Muscle layer of duodenum (tissue), 2 donors: ENCODE measurements around the gene SHISA7.
"Not testable (repeated sequence)": the region's sequence is repeated elsewhere in the genome, so short reads cannot be mapped to it uniquely, and the experiment has no call there.

Experiments used
- H3K27ac ChIP-seq: one replicate; pipeline ENCODE4 v1.7.0; 2013; ENCODE audit warnings: mild to moderate bottlenecking, low read length
- H3K27me3 ChIP-seq: one replicate; pipeline ENCODE4 v1.7.0; 2013; ENCODE audit warnings: low read depth, mild to moderate bottlenecking, control low read depth, low read length
- H3K36me3 ChIP-seq, 2 donors: one replicate each; pipeline ENCODE4 v1.7.0; 2013; ENCODE audit warnings: low read length in 2 of 2, control low read depth in 1 of 2, mild to moderate bottlenecking in 1 of 2; ENCODE audit not compliant: insufficient read depth in 2 of 2, control insufficient read depth in 1 of 2
- H3K4me1 ChIP-seq, 2 donors: one replicate each; pipeline ENCODE4 v1.7.0; 2013; ENCODE audit warnings: low read length in 2 of 2, mild to moderate bottlenecking in 2 of 2, control low read depth in 1 of 2, moderate library complexity in 1 of 2; ENCODE audit not compliant: insufficient read depth in 2 of 2, control insufficient read depth in 1 of 2
- H3K4me3 ChIP-seq, 2 donors: one replicate each; pipeline ENCODE4 v1.7.0; 2013; ENCODE audit warnings: low read length in 2 of 2, low read depth in 1 of 2, mild to moderate bottlenecking in 1 of 2
- H3K9me3 ChIP-seq, 2 donors: one replicate each; pipeline ENCODE4 v1.7.0; 2013; ENCODE audit warnings: low read length in 2 of 2, control low read depth in 1 of 2, mild to moderate bottlenecking in 1 of 2; ENCODE audit not compliant: control insufficient read depth in 1 of 2
- donor health status: healthy.

Gene SHISA7

DNA sequence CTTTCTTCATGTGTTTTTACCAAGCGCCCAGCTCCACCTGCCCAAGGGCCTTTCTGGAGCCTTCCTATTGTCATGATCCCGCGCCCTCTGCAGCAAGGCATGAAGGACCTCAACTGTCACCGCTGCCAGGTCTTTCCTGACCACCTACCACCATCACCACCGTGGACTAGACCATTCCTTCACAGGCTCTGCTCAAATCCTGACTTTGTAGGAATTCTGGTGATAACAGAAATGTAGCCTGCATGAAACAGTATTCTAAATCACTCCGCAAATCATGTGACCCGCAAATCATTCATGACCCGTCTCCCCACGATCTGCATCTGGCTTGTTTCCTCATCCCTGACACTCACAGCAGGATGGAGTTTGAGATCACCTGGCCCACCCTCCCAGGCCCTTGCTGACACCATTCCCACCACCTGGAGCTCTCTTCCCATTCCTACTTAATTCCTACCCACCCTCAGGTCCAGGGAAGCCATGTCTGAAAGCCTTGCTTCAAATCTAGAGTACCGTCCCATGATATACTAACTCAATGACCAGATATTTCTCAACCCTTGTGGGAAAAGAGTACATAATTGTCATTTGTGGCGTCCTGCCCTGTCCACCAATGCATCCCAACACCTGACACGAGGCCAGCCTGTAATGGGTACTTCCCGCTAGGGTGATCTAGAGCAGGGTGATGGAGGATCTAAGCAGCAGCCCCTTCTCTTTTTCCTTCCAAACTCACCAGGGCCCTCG lies 36.8 kb downstream of the SHISA7 start:
- Histone ChIP-seq H3K36me3 (peaks cover 25 to 32% of the 10 kb centered on the region in 2 donors), H3K9me3 (no peaks in the 10 kb centered on the region), H3K4me3 (peak overlapping the region; percentile 63 to 75), H3K27ac (no peak overlapping the region), H3K27me3 (no peaks in the 10 kb centered on the region), H3K4me1 (peaks cover 14 to 15% of the 10 kb centered on the region in 2 donors)

DNA sequence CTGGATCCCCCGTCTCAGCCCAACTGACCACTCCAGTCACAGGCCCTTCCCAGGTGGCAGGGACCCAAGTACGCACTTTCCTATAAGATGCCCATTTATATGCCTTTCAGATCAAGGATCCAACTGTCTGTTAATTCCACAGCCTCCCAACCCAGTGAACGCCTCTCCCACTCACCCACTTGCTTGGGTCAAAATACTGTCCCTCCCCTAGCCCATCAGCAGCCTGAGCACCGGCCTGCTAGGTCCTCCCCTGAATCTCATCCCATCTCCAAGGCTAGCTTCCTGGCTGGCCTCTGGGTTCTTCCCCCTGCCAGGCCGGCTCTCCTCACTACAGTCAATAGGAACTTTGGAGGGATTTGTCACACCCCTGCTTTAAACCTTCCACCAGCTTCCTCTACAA lies 37.5 kb downstream of the SHISA7 start:
- Histone ChIP-seq H3K27ac (no peak overlapping the region), H3K36me3 (peaks cover 30 to 37% of the 10 kb centered on the region in 2 donors), H3K4me3 (no peak overlapping the region), H3K9me3 (no peaks in the 10 kb centered on the region), H3K4me1 (peaks cover 14 to 15% of the 10 kb centered on the region in 2 donors), H3K27me3 (no peaks in the 10 kb centered on the region)

DNA sequence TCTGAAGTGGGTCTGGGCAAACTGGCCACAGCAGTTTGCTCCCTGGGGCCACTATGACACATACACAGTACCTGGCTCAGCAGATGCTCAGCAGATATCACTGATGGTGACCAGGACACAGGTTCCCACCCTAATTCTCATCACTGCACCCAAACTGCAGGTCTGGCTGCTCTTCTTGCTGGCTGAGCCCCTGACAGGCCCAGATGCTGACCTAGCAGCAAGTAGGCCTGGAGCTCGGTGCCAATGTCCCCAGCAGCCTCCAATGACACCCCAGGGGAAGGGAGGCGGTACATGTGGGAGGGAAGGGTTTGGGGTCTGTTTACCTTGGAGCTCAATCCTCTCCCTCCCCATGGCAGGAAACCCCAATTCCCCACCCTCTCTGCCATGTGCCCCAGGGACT lies 40.6 kb downstream of the SHISA7 start:
- Histone ChIP-seq H3K27me3 (no peaks in the 10 kb centered on the region), H3K27ac (no peak overlapping the region), H3K4me3 (no peak overlapping the region), H3K4me1 (peaks cover 11 to 15% of the 10 kb centered on the region in 2 donors), H3K36me3 (peaks cover 35 to 41% of the 10 kb centered on the region in 2 donors), H3K9me3 (no peaks in the 10 kb centered on the region)

DNA sequence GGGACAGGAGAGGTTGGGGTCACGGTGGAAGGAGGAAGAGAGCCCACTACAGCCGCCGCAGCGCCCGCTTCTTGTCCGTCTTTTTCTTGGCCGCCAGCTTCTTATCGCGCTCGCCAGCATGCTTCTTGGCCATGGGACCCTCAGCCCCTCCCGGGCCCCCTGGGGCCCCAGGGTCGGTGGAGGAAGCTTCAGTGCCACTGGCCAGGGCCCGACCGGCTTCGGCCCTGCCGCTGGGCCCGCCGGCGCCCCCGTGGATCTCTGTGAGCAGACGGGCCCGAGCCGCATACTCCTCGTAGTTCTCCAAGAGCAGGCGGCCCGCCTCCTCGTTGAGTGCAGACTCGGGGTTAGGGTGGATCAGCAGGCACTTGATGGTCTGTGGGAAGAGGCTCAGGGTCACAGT lies 41.7 kb downstream of the SHISA7 start:
- H3K4me3 ChIP-seq, H3K27me3 ChIP-seq, H3K4me1 ChIP-seq, H3K27ac ChIP-seq, H3K9me3 ChIP-seq: not testable (repeated sequence)
- H3K36me3 ChIP-seq: peaks cover 35 to 41% of the 10 kb centered on the region in 2 donors

DNA sequence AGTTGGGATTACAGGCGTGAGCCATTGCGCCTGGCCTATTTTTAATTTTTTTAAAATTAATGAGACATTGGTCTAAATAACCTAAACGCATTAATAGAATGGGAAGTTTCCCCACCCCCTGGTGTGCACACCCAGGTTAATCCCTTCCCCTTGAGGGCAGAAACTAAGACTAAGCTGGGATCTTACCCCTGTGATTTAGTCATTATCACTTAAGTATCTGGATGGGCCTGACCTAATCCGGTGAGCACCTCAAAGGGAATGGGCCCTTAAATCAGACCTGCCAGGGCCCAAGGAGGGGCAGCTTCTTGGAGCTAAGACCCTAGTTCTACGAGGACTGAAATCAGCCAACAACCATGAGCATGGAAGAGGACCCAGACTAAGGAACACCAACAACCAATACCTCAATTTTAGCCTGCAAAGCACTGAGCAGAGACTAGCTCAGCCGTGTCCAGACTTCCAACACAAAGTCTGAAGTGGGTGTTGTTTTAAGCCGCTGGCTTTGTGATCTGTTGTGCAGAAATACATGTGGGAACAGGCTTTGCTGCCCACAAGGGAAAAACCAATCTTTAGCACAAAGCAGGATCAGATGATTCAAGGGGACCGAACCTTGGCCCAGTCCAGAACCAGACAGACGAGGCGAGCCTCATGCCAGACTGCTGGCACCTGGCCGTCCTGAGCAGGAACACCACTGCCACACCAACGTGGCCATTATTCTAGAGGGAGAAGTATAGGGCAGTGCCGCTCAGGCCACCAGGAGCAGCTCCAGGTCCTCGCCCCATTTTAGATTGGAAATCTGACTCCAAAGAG lies 42.6 kb downstream of the SHISA7 start:
- Histone ChIP-seq H3K9me3 (no peaks in the 10 kb centered on the region), H3K4me3 (no peak overlapping the region), H3K27me3 (no peaks in the 10 kb centered on the region), H3K4me1 (peaks cover 0 to under 1% of the 10 kb centered on the region in 2 donors), H3K36me3 (peaks cover 31 to 35% of the 10 kb centered on the region in 2 donors), H3K27ac (no peak overlapping the region)

DNA sequence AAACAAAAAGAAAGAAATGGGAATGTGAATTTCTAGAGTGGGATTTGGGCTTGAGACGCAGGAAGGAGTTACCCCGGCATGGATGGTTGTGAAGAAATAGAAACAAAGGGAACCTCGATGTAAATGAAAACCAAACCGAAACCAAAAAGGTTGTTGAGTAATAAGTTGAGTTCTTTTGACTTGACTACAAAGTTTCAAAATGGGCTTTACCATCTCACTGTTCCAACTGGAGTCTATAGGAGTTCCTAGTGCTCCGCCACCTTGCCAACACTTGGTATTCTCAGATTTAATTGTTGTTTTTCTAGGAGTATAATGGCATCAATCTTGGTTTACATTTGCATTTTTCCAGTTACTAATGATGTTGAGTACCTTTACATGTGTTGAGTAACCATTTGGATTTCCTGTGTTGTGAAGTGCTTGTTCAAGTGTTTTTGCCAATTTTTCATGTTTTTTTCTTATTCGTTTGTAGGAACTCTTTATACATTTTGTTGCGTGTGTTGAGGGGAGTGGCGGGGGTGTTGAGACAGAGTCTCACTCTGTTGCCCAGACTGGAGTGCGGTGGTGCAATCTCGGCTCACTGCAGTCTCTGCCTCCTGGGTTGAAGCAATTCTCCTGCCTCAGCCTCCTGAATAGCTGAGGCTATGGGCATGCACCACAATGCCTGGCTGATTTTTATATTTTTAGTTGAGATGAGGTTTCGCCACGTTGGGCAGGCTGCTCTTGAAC lies 44.7 kb downstream of the SHISA7 start:
- Histone ChIP-seq H3K4me1 (no peaks in the 10 kb centered on the region), H3K36me3 (peaks cover 21 to 29% of the 10 kb centered on the region in 2 donors), H3K27me3 (no peaks in the 10 kb centered on the region), H3K4me3 (no peak overlapping the region), H3K9me3 (no peaks in the 10 kb centered on the region), H3K27ac (no peak overlapping the region)

DNA sequence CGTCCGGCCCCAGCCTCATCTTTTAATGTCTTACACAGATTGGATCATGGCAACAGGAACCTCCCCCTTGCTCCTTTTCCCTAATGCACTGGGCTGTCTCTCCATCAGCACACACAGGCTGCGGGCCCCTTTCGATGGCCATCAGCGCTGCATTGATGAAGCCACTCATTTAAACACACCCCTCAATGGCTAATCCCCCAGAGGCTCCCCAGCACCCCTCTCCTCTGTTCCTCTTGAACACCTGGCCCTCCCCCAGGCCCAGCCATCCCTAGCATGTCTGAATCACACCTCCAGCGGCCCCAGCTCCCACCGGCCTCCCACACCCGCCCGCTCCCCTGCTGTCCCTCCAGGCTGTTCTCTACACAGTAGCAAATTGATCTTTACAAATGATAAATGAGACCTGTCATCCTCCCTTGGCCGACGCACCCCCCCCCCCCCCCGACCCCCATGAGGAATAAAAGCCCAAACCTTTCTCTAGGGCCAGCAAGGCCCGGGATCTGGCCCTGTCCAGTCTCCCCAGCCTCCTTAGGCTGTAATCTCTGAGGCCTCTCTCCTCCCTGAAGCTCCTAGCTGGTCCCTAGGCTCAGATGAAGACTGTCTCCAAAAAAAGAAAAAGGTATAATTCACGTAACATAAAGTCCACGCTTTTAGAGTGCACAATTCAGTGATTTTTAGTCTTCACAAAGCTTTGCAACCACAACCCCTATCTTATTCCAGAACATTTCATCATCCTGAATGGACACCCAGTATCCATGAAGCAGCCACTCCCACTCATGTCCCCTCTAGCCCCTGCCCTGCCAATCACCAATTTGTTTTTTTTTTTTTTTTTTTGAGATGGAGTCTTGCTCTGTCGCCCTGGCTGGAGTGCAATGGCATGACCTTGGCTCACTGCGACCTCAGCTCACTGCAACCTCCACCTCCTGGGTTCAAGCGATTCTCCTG lies 50.0 kb downstream of the SHISA7 start:
- Histone ChIP-seq H3K4me3 (no peak overlapping the region), H3K9me3 (no peaks in the 10 kb centered on the region), H3K4me1 (peaks cover 6 to 16% of the 10 kb centered on the region in 2 donors), H3K36me3 (peaks cover 23 to 25% of the 10 kb centered on the region in 2 donors), H3K27ac (no peak overlapping the region), H3K27me3 (no peaks in the 10 kb centered on the region)

DNA sequence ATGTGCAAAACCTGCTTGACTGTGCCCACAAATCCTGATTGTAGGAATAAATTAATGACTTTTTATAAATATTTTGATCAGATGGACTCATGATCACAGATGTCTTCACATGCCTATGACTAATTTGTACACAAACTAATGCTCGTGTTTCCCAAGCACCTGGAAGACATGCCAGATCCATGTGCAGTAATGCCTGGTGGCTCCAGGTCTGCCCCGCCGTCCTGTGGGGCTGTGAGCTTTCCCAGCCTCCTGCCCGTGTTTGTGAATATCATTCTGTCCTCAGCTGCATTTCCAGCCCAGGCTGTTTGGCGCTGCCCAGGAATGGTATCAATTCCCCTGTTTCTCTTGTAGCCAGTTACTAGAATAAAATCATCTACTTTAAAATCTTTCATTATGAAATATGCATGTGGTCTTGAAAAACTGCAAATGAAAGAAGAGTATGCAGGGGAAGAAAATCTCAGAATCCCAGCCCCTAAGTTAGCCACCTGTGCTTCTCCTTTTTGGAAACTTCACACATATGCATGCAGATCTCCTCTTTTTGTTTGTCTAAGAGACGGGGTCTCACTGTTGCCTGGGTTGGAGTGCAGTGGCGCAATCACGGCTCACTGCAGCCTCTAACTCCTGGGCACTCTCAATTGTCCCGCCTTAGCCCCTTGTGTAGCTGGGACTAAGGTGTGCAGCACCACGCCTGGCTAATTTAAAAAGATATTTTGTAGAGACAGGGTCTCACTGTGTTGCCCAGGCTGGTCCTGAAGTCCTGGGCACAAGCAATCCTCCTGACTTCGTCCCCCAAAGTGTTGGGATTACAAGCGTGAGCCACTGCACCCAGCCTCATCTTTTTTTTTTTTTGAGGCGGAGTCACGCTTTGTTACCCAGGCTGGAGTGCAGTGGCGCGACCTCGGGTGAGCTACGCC lies 51.1 kb downstream of the SHISA7 start:
- no peak overlapping the region for H3K4me3 ChIP-seq

DNA sequence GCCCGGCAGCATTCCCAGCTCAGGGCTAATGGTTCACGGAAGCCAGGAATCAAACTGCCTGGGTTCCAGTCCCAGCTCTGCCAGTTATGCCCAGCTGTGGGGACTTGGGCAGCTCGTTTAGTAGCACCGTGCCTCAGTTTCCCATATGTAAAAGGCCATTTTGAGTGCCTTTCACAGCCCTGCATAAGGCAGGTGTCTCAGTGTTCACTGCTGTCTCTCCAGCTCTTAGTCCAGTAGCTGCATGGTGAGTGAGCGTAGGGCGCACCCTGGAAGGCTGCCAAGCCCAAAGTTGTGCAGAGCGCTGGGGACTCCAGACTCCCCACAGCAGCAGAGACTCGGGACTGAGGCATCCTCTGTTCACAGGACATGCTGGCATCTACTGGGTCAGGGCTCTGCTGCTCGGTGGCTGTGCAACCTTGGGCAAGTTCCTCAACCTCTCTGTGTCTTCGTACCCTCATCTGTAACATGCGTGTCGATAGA lies 51.9 kb downstream of the SHISA7 start:
- H3K4me3 ChIP-seq: no peak overlapping the region
- H3K36me3 ChIP-seq: peaks cover 23 to 30% of the 10 kb centered on the region in 2 donors
- H3K4me1 ChIP-seq: peaks cover 20 to 32% of the 10 kb centered on the region in 2 donors
- H3K27me3 ChIP-seq: no peaks in the 10 kb centered on the region
- H3K9me3 ChIP-seq: no peaks in the 10 kb centered on the region
- no peak overlapping the region for H3K27ac ChIP-seq

More for the DNA sequence above, 51.1 kb downstream of the SHISA7 start:
- Histone ChIP-seq H3K27me3 (no peaks in the 10 kb centered on the region), H3K27ac (no peak overlapping the region), H3K36me3 (peaks cover 23 to 30% of the 10 kb centered on the region in 2 donors), H3K4me1 (peaks cover 16 to 27% of the 10 kb centered on the region in 2 donors), H3K9me3 (no peaks in the 10 kb centered on the region)

DNA sequence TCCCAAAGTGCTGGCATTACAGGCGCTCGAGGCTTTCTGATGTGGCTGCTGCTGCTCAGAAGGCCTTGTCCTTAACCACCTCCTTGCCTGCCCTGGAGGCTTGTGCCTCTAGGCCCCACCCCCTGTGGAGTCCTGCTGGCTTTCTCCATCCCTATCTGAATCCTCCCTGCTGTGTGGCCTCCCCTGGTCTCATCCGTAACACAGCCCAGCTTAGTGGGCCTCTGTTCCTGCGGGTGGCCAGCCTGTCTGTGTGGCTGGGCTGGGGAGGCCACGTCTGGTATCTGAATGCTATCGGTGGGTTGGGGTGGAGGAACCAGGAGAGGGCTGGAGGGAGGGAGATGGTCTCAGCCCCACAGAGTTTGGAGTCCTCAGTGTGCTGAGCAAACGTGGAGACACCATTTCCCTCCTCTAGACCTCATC lies 52.6 kb downstream of the SHISA7 start:
- Histone ChIP-seq H3K4me3 (no peak overlapping the region), H3K9me3 (no peaks in the 10 kb centered on the region), H3K27me3 (no peaks in the 10 kb centered on the region), H3K27ac (no peak overlapping the region), H3K36me3 (peaks cover 23 to 31% of the 10 kb centered on the region in 2 donors), H3K4me1 (peaks cover 20 to 32% of the 10 kb centered on the region in 2 donors)
